ENCODE measurements around the gene LETM1.

DNA sequence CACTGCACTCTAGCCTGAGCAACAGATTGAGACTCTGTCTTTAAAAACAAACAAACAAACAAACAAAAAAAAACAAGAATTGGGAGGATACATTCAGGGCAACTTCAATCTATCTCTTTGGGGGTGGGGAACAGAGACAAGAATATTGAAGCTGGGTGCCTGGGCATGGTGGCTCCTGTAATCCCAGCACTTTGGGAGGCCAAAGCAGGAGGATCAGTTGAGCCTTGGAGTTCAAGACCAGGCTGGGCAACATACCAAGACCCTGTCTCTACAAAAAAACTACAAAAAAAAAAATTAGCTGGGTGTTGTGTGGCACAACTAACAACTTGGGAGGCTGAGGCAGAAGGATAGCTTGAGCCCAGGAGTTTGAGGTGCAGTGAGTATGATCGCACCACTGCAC is 1.2 kb downstream of the LETM1 start:
- TF ChIP-seq, protein P1, sequence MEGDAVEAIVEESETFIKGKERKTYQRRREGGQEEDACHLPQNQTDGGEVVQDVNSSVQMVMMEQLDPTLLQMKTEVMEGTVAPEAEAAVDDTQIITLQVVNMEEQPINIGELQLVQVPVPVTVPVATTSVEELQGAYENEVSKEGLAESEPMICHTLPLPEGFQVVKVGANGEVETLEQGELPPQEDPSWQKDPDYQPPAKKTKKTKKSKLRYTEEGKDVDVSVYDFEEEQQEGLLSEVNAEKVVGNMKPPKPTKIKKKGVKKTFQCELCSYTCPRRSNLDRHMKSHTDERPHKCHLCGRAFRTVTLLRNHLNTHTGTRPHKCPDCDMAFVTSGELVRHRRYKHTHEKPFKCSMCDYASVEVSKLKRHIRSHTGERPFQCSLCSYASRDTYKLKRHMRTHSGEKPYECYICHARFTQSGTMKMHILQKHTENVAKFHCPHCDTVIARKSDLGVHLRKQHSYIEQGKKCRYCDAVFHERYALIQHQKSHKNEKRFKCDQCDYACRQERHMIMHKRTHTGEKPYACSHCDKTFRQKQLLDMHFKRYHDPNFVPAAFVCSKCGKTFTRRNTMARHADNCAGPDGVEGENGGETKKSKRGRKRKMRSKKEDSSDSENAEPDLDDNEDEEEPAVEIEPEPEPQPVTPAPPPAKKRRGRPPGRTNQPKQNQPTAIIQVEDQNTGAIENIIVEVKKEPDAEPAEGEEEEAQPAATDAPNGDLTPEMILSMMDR (conservative IDR thresholded peaks at IDR 0.05; ENCODE audit: low read depth in 2 of 2) = no peak
- TF ChIP-seq POLR2AphosphoS5 (IDR thresholded peaks at IDR 0.05; ENCODE audit: low read depth) = no peak
- peak; percentile 23 for TF ChIP-seq EZH2 (IDR thresholded peaks at IDR 0.05; ENCODE audit: low read depth, unreplicated experiment)
- TF ChIP-seq, protein P2, sequence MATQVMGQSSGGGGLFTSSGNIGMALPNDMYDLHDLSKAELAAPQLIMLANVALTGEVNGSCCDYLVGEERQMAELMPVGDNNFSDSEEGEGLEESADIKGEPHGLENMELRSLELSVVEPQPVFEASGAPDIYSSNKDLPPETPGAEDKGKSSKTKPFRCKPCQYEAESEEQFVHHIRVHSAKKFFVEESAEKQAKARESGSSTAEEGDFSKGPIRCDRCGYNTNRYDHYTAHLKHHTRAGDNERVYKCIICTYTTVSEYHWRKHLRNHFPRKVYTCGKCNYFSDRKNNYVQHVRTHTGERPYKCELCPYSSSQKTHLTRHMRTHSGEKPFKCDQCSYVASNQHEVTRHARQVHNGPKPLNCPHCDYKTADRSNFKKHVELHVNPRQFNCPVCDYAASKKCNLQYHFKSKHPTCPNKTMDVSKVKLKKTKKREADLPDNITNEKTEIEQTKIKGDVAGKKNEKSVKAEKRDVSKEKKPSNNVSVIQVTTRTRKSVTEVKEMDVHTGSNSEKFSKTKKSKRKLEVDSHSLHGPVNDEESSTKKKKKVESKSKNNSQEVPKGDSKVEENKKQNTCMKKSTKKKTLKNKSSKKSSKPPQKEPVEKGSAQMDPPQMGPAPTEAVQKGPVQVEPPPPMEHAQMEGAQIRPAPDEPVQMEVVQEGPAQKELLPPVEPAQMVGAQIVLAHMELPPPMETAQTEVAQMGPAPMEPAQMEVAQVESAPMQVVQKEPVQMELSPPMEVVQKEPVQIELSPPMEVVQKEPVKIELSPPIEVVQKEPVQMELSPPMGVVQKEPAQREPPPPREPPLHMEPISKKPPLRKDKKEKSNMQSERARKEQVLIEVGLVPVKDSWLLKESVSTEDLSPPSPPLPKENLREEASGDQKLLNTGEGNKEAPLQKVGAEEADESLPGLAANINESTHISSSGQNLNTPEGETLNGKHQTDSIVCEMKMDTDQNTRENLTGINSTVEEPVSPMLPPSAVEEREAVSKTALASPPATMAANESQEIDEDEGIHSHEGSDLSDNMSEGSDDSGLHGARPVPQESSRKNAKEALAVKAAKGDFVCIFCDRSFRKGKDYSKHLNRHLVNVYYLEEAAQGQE (IDR thresholded peaks at IDR 0.05; ENCODE audit: unreplicated experiment) = no peak
- TF ChIP-seq JUNB (IDR thresholded peaks at IDR 0.05; ENCODE audit: unreplicated experiment) = no peak
- no peak for TF ChIP-seq ZNF114 (CRISPR knock-in tag; IDR thresholded peaks at IDR 0.05)
- TF ChIP-seq, protein P3, sequence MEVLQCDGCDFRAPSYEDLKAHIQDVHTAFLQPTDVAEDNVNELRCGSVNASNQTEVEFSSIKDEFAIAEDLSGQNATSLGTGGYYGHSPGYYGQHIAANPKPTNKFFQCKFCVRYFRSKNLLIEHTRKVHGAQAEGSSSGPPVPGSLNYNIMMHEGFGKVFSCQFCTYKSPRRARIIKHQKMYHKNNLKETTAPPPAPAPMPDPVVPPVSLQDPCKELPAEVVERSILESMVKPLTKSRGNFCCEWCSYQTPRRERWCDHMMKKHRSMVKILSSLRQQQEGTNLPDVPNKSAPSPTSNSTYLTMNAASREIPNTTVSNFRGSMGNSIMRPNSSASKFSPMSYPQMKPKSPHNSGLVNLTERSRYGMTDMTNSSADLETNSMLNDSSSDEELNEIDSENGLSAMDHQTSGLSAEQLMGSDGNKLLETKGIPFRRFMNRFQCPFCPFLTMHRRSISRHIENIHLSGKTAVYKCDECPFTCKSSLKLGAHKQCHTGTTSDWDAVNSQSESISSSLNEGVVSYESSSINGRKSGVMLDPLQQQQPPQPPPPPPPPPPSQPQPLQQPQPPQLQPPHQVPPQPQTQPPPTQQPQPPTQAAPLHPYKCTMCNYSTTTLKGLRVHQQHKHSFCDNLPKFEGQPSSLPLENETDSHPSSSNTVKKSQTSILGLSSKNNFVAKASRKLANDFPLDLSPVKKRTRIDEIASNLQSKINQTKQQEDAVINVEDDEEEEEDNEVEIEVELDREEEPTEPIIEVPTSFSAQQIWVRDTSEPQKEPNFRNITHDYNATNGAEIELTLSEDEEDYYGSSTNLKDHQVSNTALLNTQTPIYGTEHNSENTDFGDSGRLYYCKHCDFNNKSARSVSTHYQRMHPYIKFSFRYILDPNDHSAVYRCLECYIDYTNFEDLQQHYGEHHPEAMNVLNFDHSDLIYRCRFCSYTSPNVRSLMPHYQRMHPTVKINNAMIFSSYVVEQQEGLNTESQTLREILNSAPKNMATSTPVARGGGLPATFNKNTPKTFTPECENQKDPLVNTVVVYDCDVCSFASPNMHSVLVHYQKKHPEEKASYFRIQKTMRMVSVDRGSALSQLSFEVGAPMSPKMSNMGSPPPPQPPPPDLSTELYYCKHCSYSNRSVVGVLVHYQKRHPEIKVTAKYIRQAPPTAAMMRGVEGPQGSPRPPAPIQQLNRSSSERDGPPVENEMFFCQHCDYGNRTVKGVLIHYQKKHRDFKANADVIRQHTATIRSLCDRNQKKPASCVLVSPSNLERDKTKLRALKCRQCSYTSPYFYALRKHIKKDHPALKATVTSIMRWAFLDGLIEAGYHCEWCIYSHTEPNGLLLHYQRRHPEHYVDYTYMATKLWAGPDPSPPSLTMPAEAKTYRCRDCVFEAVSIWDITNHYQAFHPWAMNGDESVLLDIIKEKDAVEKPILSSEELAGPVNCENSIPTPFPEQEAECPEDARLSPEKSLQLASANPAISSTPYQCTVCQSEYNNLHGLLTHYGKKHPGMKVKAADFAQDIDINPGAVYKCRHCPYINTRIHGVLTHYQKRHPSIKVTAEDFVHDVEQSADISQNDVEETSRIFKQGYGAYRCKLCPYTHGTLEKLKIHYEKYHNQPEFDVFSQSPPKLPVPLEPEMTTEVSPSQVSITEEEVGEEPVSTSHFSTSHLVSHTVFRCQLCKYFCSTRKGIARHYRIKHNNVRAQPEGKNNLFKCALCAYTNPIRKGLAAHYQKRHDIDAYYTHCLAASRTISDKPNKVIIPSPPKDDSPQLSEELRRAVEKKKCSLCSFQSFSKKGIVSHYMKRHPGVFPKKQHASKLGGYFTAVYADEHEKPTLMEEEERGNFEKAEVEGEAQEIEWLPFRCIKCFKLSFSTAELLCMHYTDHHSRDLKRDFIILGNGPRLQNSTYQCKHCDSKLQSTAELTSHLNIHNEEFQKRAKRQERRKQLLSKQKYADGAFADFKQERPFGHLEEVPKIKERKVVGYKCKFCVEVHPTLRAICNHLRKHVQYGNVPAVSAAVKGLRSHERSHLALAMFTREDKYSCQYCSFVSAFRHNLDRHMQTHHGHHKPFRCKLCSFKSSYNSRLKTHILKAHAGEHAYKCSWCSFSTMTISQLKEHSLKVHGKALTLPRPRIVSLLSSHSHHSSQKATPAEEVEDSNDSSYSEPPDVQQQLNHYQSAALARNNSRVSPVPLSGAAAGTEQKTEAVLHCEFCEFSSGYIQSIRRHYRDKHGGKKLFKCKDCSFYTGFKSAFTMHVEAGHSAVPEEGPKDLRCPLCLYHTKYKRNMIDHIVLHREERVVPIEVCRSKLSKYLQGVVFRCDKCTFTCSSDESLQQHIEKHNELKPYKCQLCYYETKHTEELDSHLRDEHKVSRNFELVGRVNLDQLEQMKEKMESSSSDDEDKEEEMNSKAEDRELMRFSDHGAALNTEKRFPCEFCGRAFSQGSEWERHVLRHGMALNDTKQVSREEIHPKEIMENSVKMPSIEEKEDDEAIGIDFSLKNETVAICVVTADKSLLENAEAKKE (CRISPR knock-in tag; IDR thresholded peaks at IDR 0.05) = no peak
- no peak for TF ChIP-seq EZH2phosphoT487 (IDR thresholded peaks at IDR 0.05; ENCODE audit: unreplicated experiment)
- no peak for TF ChIP-seq CREB1 (CRISPR knock-in tag; IDR thresholded peaks at IDR 0.05; ENCODE audit: low read depth)
- no peak for TF ChIP-seq STAT1 (IDR thresholded peaks at IDR 0.05; ENCODE audit: unreplicated experiment)
- TF ChIP-seq NANOG (IDR thresholded peaks at IDR 0.05; ENCODE audit: borderline replicate concordance) = no peak
- TF ChIP-seq ZNF331 (CRISPR knock-in tag; IDR thresholded peaks at IDR 0.05; ENCODE audit: low read depth) = no peak

Measured in GM23338 (cell line).